ENCODE data around the gene EIF5B. TPM values are rescaled to one million over a fixed set of nuclear protein-coding genes. Genes with fewer than 3 reads are reported as not detected.

EIF5B gene
- polyA plus RNA-seq, 2 of the 4 experiments (the other 2 are of a cell fraction), result 25.0 to 75.4 TPM

DNA sequence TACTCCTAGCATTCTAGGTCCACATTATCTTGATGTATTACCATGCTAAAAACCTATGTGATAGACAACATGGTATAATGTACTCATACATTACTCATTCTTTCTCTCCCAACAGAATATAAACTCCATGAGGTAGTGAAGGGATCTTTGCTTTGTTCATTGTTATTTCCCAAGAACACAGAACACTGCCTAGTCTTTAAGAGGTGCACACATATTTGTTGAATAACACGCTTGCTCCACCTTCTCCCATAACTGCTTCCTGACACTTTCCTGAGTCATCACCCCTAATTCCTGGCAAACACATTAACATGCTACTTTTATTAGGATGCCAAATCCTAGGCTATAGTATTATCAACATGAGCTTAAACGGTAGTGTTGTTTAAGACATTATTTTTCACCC, 111.4 kb downstream of the EIF5B start:
- no peak overlapping the region for H3K27ac ChIP-seq
- ATAC-seq, result no peak
- DNase-seq (ENCODE audit: low read depth in 1 of 2, low spot score in 1 of 2), result no peak
- no peaks in the 10 kb centered on the region for H3K9me3 ChIP-seq
- no peak overlapping the region for H3K4me2 ChIP-seq
- no peak overlapping the region for H3K4me3 ChIP-seq
- 47% methylated on average over 2 of the region's 2 CpGs for WGBS (ENCODE audit: missing lambda C conversion rate)
- POLR2A ChIA-PET, result no interaction called here
- peaks cover 5% of the 10 kb centered on the region; the same call in 1 of the 3 replicates for H3K4me1 ChIP-seq
- TF ChIP-seq NPAS2 (CRISPR knock-in tag; IDR thresholded peaks at IDR 0.05; ENCODE audit: borderline replicate concordance) (no peak), RNF2 (IDR thresholded peaks at IDR 0.05; ENCODE audit: borderline replicate concordance, low read depth) (no peak), POLR2AphosphoS2 (conservative IDR thresholded peaks at IDR 0.05; ENCODE audit: low read length) (no peak), PHF8 (IDR thresholded peaks at IDR 0.05; ENCODE audit: borderline replicate concordance, low read depth) (no peak), KDM5A (IDR thresholded peaks at IDR 0.05) (no peak), HOXB5 (CRISPR knock-in tag; IDR thresholded peaks at IDR 0.05) (no peak), FOSL2 (IDR thresholded peaks at IDR 0.05) (no peak), FOSL2 (CRISPR knock-in tag; IDR thresholded peaks at IDR 0.05) (no peak), BHLHE40 (IDR thresholded peaks at IDR 0.05; ENCODE audit: low read depth, low read length) (no peak), MAFK (IDR thresholded peaks at IDR 0.05; ENCODE audit: partially characterized antibody) (no peak), ESRRA (IDR thresholded peaks at IDR 0.05; ENCODE audit: borderline replicate concordance, low read length) (no peak), CEBPB (IDR thresholded peaks at IDR 0.05) (no peak), HDAC2 (IDR thresholded peaks at IDR 0.05) (no peak), ZC3H11A (IDR thresholded peaks at IDR 0.05) (no peak)
- TF ChIP-seq, protein P1, sequence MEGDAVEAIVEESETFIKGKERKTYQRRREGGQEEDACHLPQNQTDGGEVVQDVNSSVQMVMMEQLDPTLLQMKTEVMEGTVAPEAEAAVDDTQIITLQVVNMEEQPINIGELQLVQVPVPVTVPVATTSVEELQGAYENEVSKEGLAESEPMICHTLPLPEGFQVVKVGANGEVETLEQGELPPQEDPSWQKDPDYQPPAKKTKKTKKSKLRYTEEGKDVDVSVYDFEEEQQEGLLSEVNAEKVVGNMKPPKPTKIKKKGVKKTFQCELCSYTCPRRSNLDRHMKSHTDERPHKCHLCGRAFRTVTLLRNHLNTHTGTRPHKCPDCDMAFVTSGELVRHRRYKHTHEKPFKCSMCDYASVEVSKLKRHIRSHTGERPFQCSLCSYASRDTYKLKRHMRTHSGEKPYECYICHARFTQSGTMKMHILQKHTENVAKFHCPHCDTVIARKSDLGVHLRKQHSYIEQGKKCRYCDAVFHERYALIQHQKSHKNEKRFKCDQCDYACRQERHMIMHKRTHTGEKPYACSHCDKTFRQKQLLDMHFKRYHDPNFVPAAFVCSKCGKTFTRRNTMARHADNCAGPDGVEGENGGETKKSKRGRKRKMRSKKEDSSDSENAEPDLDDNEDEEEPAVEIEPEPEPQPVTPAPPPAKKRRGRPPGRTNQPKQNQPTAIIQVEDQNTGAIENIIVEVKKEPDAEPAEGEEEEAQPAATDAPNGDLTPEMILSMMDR (IDR thresholded peaks at IDR 0.05), result no peak
- TF ChIP-seq, protein P2, sequence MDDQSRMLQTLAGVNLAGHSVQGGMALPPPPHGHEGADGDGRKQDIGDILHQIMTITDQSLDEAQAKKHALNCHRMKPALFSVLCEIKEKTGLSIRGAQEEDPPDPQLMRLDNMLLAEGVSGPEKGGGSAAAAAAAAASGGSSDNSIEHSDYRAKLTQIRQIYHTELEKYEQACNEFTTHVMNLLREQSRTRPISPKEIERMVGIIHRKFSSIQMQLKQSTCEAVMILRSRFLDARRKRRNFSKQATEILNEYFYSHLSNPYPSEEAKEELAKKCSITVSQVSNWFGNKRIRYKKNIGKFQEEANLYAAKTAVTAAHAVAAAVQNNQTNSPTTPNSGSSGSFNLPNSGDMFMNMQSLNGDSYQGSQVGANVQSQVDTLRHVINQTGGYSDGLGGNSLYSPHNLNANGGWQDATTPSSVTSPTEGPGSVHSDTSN (IDR thresholded peaks at IDR 0.05), result no peak
- CTCF ChIA-PET, result interaction anchor here (0.9 kb wide), 1 partner anchor 42 kb away, joined by 3 read pairs; the partner anchor contains the start of gene REV1
- FAIRE-seq, result no peak

DNA sequence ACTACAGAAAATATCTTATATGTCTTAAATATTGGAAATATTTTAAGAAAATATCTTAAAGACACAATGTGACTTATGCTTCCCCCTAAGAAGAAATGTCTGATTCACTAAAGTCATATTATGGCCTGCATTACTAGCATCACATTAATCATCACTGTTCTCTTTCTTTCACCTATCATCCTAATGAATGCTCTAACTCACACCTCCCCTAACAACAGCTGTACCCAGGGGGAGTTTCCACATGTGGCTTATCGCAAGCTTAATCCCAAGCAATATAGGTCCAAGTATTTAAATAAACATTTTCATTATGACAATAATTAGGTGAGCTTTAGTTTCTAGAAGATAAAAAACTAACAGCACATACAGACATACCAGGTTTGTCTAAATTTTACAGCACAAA, 113.0 kb downstream of the EIF5B start:
- CTCF ChIA-PET, result interaction anchor here (1.1 kb wide), 1 partner anchor 9 kb away, joined by 3 read pairs; no protein-coding TSS in a partner anchor
- 94% methylated on average over 1 of the region's 1 CpG for WGBS (ENCODE audit: missing lambda C conversion rate)
- no peak overlapping the region for H3K27ac ChIP-seq
- POLR2A ChIA-PET, result no interaction called here
- FAIRE-seq, result no peak
- no peak overlapping the region for H3K4me3 ChIP-seq
- DNase-seq (ENCODE audit: low read depth in 1 of 2, low spot score in 1 of 2), result no peak
- H3K4me1 ChIP-seq, result peaks cover 5% of the 10 kb centered on the region; the same call in 1 of the 3 replicates
- TF ChIP-seq, protein P3, sequence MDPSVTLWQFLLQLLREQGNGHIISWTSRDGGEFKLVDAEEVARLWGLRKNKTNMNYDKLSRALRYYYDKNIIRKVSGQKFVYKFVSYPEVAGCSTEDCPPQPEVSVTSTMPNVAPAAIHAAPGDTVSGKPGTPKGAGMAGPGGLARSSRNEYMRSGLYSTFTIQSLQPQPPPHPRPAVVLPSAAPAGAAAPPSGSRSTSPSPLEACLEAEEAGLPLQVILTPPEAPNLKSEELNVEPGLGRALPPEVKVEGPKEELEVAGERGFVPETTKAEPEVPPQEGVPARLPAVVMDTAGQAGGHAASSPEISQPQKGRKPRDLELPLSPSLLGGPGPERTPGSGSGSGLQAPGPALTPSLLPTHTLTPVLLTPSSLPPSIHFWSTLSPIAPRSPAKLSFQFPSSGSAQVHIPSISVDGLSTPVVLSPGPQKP (IDR thresholded peaks at IDR 0.05; ENCODE audit: low read depth, low read length), result no peak
- TF ChIP-seq TP53 (CRISPR knock-in tag; IDR thresholded peaks at IDR 0.05) (no peak), NFE2L2 (conservative IDR thresholded peaks at IDR 0.05; ENCODE audit: low read length) (no peak), SREBF2 (IDR thresholded peaks at IDR 0.05) (no peak), EP300 (IDR thresholded peaks at IDR 0.05) (no peak), TFCP2L1 (CRISPR knock-in tag; IDR thresholded peaks at IDR 0.05) (no peak), FOSB (CRISPR knock-in tag; IDR thresholded peaks at IDR 0.05) (no peak), RCOR1 (IDR thresholded peaks at IDR 0.05; ENCODE audit: low read depth, low read length) (no peak), SMC3 (IDR thresholded peaks at IDR 0.05) (no peak), CBX8 (IDR thresholded peaks at IDR 0.05) (no peak), CHD4 (IDR thresholded peaks at IDR 0.05; ENCODE audit: borderline replicate concordance) (no peak), EHMT2 (IDR thresholded peaks at IDR 0.05; ENCODE audit: low read depth) (no peak), MAZ (IDR thresholded peaks at IDR 0.05; ENCODE audit: borderline replicate concordance, low read depth, low read length) (no peak), FOXS1 (CRISPR knock-in tag; IDR thresholded peaks at IDR 0.05) (no peak), RARB (CRISPR knock-in tag; IDR thresholded peaks at IDR 0.05) (no peak), KDM5A (IDR thresholded peaks at IDR 0.05) (no peak)
- TF ChIP-seq, protein P4, sequence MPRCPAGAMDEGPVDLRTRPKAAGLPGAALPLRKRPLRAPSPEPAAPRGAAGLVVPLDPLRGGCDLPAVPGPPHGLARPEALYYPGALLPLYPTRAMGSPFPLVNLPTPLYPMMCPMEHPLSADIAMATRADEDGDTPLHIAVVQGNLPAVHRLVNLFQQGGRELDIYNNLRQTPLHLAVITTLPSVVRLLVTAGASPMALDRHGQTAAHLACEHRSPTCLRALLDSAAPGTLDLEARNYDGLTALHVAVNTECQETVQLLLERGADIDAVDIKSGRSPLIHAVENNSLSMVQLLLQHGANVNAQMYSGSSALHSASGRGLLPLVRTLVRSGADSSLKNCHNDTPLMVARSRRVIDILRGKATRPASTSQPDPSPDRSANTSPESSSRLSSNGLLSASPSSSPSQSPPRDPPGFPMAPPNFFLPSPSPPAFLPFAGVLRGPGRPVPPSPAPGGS (IDR thresholded peaks at IDR 0.05), result no peak
- TF ChIP-seq, protein P5, sequence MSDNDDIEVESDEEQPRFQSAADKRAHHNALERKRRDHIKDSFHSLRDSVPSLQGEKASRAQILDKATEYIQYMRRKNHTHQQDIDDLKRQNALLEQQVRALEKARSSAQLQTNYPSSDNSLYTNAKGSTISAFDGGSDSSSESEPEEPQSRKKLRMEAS (IDR thresholded peaks at IDR 0.05), result no peak
- TF ChIP-seq, protein P1 (IDR thresholded peaks at IDR 0.05), result no peak
- no peak overlapping the region for H3K4me2 ChIP-seq
- ATAC-seq, result no peak
- no peaks in the 10 kb centered on the region for H3K9me3 ChIP-seq

Data from A549 (cell line).